H1 (cell line): ENCODE results near the gene MCM8. TPM values are rescaled to one million over a fixed set of nuclear protein-coding genes. Genes with fewer than 3 reads are reported as not detected.

Experiments used
- MAFK ChIP-seq: IDR thresholded peaks from 2 replicates; pipeline ENCODE4 v1.6.1; 2012; ENCODE audit warnings: low read depth, mild to moderate bottlenecking, improper control_type of control experiment, low read length
- SIRT6 ChIP-seq: IDR thresholded peaks from one replicate; pipeline ENCODE4 v1.7.1; 2012; ENCODE audit warnings: low read length, inconsistent platforms
- SRF ChIP-seq: IDR thresholded peaks from 2 replicates; pipeline ENCODE4 v1.6.1; 2011; ENCODE audit warnings: mild to moderate bottlenecking, low read depth, low read length, moderate library complexity
- polyA plus RNA-seq, 7 experiments: library from polyadenylated mRNA; depleted of rRNA in 3 of 7; stranded (reverse) in 5 of 7; unstranded in 2 of 7; fragments of >200 nt in 5 of 7; fragments of 200-250 nt in 2 of 7; gene quantifications; 1 replicate in 5 of 7; 2 replicates in 1 of 7; 4 replicates in 1 of 7; pipeline versions ENCODE4 v1.2.1 to v1.2.3, GENCODE V29; 2011 to 2013; ENCODE audit warnings: missing spikeins in 2 of 7, mixed read lengths in 2 of 7
- total RNA-seq: library from RNA; stranded (reverse); fragmentation: NEBNext Ultra II Directional; extraction: Animal tissue kit (Norgen Biotek cat#: 25700); gene quantifications from 2 replicates; pipeline ENCODE4 v1.2.1, GENCODE V29; 2021
- TF ChIP-seq, protein P1 (sequence below): IDR thresholded peaks from 2 replicates; pipeline ENCODE4 v1.6.1; 2011; ENCODE audit warnings: low read length, improper control_type of control experiment

Gene MCM8
- total and polyA plus RNA-seq, 2 of the 8 experiments (the other 6 are each of a cell fraction or from before 2014, with no cell fraction given), result 7.1 to 31.9 TPM

DNA sequence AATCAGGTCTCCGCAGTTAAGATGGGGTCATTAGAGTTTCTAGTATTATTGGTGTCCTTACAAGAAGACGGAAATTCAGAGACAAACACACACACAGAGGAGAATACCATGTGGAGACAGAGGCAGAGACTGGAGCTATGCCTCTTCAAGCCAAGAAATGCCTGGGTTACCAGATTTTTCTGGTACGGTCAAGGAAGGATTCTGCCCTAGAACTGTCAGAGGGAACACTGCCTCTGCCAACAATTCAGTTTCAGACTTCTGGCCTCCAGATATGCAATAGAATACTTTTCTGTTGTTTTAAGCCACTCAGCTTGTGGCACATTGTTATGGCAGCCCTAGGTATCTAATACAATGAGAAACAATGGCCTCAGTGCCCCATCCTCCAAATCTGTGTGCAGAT, 19.0 kb upstream of the MCM8 start (continued):
- TF ChIP-seq, protein P1, sequence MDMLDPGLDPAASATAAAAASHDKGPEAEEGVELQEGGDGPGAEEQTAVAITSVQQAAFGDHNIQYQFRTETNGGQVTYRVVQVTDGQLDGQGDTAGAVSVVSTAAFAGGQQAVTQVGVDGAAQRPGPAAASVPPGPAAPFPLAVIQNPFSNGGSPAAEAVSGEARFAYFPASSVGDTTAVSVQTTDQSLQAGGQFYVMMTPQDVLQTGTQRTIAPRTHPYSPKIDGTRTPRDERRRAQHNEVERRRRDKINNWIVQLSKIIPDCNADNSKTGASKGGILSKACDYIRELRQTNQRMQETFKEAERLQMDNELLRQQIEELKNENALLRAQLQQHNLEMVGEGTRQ, result no peak
- no peak for TF ChIP-seq SRF
- TF ChIP-seq SIRT6, result no peak
- no peak for TF ChIP-seq MAFK
